K562 (cell line): ENCODE results near the gene PSAP. TPM values are rescaled to one million over a fixed set of nuclear protein-coding genes. Genes with fewer than 3 reads are reported as not detected.

Experiments
- CREB3 ChIP-seq: fragments of 450-650 bp; conservative IDR thresholded peaks from 2 replicates; pipeline ENCODE4 v1.6.1; 2016; ENCODE audit warnings: missing genetic modification characterization, low read depth, mild to moderate bottlenecking, missing compliant biosample characterization, moderate library complexity
- ESRRA ChIP-seq: fragments of 450-650 bp; IDR thresholded peaks from 2 replicates; pipeline ENCODE4 v1.6.1; 2014; ENCODE audit warnings: low read depth, mild to moderate bottlenecking, moderate library complexity, borderline replicate concordance
- FOXP4 ChIP-seq: sonication (generic); formaldehyde crosslinking; IDR thresholded peaks from 2 replicates; pipeline ENCODE4 v1.8.0; 2022; ENCODE audit warnings: mild to moderate bottlenecking, missing genetic modification reagents, borderline replicate concordance
- JUNB ChIP-seq: fragments of 450-650 bp; formaldehyde crosslinking; conservative IDR thresholded peaks from 2 replicates; pipeline ENCODE4 v1.4.0; 2020; ENCODE audit warnings: mild to moderate bottlenecking
- LEF1 ChIP-seq: fragments of 450-650 bp; IDR thresholded peaks from 2 replicates; pipeline ENCODE4 v1.6.1; 2016; ENCODE audit warnings: mild to moderate bottlenecking
- MAX ChIP-seq: sonication (generic); formaldehyde crosslinking; IDR thresholded peaks from 2 replicates; pipeline ENCODE4 v1.9.0; 2022; ENCODE audit warnings: mild to moderate bottlenecking, missing genetic modification reagents
- RNF219 ChIP-seq: fragments of 250-450 bp; sonication (Bioruptor Pico); IDR thresholded peaks from 2 replicates; pipeline ENCODE4 v1.5.0; 2022; ENCODE audit warnings: mild to moderate bottlenecking
- SMAD4 ChIP-seq: fragments of 250-450 bp; sonication (Bioruptor Pico); conservative IDR thresholded peaks from 2 replicates; pipeline ENCODE4 v1.8.0; 2021; ENCODE audit warnings: inconsistent platforms, mild to moderate bottlenecking, moderate library complexity
- SOX6 ChIP-seq: fragments of 450-650 bp; IDR thresholded peaks from 2 replicates; pipeline ENCODE4 v1.6.1; 2014; ENCODE audit warnings: mild to moderate bottlenecking
- STAG1 ChIP-seq: sonication (generic); formaldehyde crosslinking; IDR thresholded peaks from 2 replicates; pipeline ENCODE4 v1.5.0; 2020; ENCODE audit warnings: missing genetic modification reagents, borderline replicate concordance
- SUPT5H ChIP-seq: fragments of 450-650 bp; IDR thresholded peaks from 2 replicates; pipeline ENCODE4 v1.6.1; 2016
- TAF1 ChIP-seq: IDR thresholded peaks from 2 replicates; pipeline ENCODE4 v1.6.1; 2011; ENCODE audit warnings: mild to moderate bottlenecking, low read length, moderate library complexity; ENCODE audit not compliant: insufficient read depth, control insufficient read depth, severe bottlenecking; ENCODE audit errors: extremely low read depth
- TEAD4 ChIP-seq, 2 experiments: sonication (generic) in 1 of 2; formaldehyde crosslinking in 1 of 2; IDR thresholded peaks; 2 replicates each; pipeline versions ENCODE4 v1.6.1 to v1.8.0; 2012 to 2022; ENCODE audit warnings: borderline replicate concordance in 1 of 2, inconsistent platforms in 1 of 2, low read length in 1 of 2, mild to moderate bottlenecking in 1 of 2, missing genetic modification reagents in 1 of 2
- ZNF184 ChIP-seq: sonication (generic); formaldehyde crosslinking; IDR thresholded peaks from 2 replicates; pipeline ENCODE4 v1.5.0; 2020; ENCODE audit warnings: missing genetic modification reagents
- ZNF311 ChIP-seq: fragments of 250-450 bp; sonication (Bioruptor Pico); IDR thresholded peaks from 2 replicates; pipeline ENCODE4 v1.4.0; 2020; ENCODE audit warnings: mild to moderate bottlenecking, moderate library complexity
- ZNF384 ChIP-seq: IDR thresholded peaks from 2 replicates; pipeline ENCODE4 v1.6.1; 2012; ENCODE audit warnings: low read depth, low read length, improper control_type of control experiment
- ZNF589 ChIP-seq: fragments of 200-800 bp; sonication (Bioruptor generic); IDR thresholded peaks from 2 replicates; pipeline ENCODE4 v1.6.1; 2016; ENCODE audit warnings: low read depth, missing genetic modification characterization, missing compliant biosample characterization
- polyA plus RNA-seq, 8 experiments: library from polyadenylated mRNA; depleted of rRNA in 4 of 8; stranded (reverse) in 5 of 8; unstranded in 3 of 8; fragments of >200 nt; fragmentation: Nextera tagmentation in 2 of 8; fragmentation: Illumina TruSeq in 1 of 8; extraction: Ambion mirVana in 2 of 8; extraction: Trizol in 1 of 8; gene quantifications; 2 replicates each; pipeline versions ENCODE4 v1.2.1 to v1.2.3, GENCODE V29; 2011 to 2014; ENCODE audit warnings: inconsistent platforms in 1 of 8, missing spikeins in 1 of 8
- total RNA-seq, 7 experiments: library from RNA; depleted of rRNA in 6 of 7; stranded (reverse); fragments of >200 nt in 6 of 7; fragmentation: Illumina TruSeq in 2 of 7; extraction: Trizol in 2 of 7; gene quantifications; 2 replicates each; pipeline versions ENCODE4 v1.2.1 to v1.2.3, GENCODE V29; 2011 to 2021; ENCODE audit warnings: low replicate concordance in 1 of 7

The PSAP gene
- total and polyA plus RNA-seq, 9 of the 15 experiments (the other 6 are each of a cell fraction or from before 2014, with no cell fraction given) = 245 to 700 (median 429) TPM

GRCh38 chr10:71888623-71889387 lies 37.8 kb upstream of the PSAP start (continued):
- 0 out of 2 replicates have a peak, but pooled peaks have one; percentile 22 for TF ChIP-seq CREB3
- TF ChIP-seq SMAD4 (CRISPR knock-in tag) = peak; percentile 61
- peak; percentile 53; the same call in 1 of the 2 replicates for TF ChIP-seq ESRRA
- no peak for TF ChIP-seq TEAD4 (IDR thresholded peaks at IDR 0.05; ENCODE audit: low read length)
- TF ChIP-seq TEAD4 (CRISPR knock-in tag; IDR thresholded peaks at IDR 0.05; ENCODE audit: borderline replicate concordance) = peak; percentile 73; the same call in 1 of the 2 replicates
- no peak for TF ChIP-seq ZNF184 (CRISPR knock-in tag)
- TF ChIP-seq SOX6 = peak; percentile 61
- peak; percentile 95 for TF ChIP-seq ZNF589
- no peak for TF ChIP-seq ZNF311 (CRISPR knock-in tag)
- TF ChIP-seq TAF1 = peak; percentile 37
- peak; percentile 60; the same call in 1 of the 2 replicates for TF ChIP-seq SUPT5H
- no peak for TF ChIP-seq JUNB
- no peak for TF ChIP-seq RNF219
- TF ChIP-seq ZNF384 = 0 out of 2 replicates have a peak, but pooled peaks have one; percentile 14
- TF ChIP-seq LEF1 = peak; percentile 54
- peak; percentile 8 for TF ChIP-seq FOXP4 (CRISPR knock-in tag)
- peak; percentile 98 for TF ChIP-seq MAX (CRISPR knock-in tag)
- TF ChIP-seq STAG1 (CRISPR knock-in tag) = no peak
